Hematopoietic multipotent progenitor cell treated with erythropoietin and hydrocortisone succinate and interleukin-3 and kit ligand, for 8 days (in vitro differentiated cells): ENCODE data around the gene RAPGEF5.

Experiments used
- DNase-seq: peaks from one replicate; pipeline ENCODE4 v3.0.0-alpha.2; 2015

The RAPGEF5 gene

DNA sequence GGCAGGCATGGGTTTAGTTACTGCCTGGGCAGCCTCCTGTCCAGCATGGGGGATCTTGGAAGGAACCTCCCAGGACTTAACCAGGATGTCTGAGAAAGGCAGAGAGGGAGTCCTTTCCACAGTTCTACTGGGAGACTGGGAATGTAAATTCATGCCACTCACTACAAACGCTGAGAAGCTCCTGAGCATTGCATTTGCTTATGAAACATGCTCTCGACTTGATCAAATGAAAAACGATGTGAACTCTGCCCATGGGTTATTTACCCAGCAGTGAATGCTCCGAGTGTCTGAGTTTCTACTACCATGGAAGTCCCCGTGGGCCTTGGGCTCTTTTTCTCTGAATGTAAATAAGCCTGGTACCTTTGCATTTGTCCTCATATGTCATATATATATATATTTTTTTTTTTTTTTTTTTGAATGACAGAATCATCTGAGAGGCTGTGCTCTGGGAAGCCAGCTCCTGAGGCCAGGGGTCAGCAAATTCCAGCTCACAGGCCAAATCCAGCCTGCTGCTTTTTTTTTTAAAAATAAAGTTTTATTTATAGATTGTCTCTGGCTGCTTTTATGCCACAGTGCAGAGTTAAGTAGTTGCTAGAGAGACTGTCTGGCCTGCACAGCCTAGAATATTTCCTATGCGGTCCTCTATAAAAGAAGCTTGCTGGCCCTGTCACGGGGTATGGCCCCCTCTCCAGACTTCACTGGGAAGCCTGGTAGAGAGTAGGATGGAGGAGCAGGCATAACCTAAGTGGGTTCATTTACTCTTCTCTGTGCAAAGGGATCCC is 21.4 kb upstream of the RAPGEF5 start:
- no peak for DNase-seq

DNA sequence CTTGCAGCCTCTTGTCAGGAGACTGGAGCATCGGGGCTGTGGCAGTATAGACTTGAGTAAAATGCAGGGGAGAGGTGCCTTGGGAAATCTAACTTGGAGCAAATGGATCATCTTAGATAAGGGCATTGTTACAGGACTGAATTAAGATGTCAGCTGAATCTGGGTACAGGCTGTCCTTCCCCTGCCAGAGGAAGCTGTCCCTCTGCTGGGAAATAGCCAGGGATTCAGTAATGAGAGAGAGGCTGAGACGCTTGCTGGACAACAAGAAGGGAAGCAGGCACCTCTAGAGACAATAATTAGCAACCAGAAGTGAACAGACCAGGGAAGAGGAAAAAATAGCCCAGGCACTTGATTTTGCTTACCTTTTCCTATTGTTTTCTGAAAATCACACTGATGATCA is 20.7 kb upstream of the RAPGEF5 start:
- DNase-seq: no peak

GRCh38 chr7:22375359-22376048 is 18.6 kb upstream of the RAPGEF5 start:
- no peak for DNase-seq

- no peak for DNase-seq
These were observed 17.0 kb upstream of the RAPGEF5 start for GRCh38 chr7:22373911-22374310.

- DNase-seq: no peak
These were observed 16.4 kb upstream of the RAPGEF5 start for GRCh38 chr7:22373388-22373787.

DNA sequence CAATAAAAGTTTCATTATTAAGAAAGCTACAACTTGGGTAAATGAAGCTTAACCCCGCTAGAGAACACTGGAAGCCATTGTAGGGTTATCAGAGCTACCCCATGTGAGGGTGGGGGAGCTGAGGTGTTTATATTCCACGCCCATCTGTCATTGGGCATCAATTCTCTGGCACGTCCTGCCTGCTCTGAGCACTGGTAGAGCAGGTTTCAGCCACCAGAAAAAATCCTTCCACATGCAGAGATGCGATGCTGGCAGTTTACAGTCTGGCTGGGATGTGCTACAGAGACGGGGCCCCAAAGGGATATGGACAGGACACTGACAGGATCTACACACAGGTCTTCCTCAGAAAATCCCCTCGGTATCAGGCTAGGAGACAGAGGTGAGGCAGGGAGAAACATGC is 15.9 kb upstream of the RAPGEF5 start:
- no peak for DNase-seq

GRCh38 chr7:22371878-22372277 is 14.9 kb upstream of the RAPGEF5 start:
- no peak for DNase-seq

DNA sequence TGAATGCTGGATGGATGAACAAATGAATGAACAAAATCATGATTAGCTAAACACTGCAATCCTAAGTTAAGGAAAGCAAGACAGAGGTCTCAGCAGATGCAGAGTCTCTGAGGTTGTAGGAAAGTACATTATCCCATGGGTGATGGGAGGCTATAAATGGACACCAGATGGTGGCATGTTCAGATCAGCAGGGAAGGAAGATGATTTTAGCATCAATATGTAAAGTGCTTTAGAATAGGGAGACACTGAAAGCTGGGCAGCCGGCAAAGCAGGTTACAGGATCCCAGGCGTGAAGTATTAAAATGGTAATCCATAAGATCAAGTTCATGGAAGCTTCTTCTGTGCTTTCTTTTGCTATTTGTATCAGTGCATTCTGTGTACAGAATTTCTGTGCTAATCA is 7.9 kb upstream of the RAPGEF5 start:
- no peak for DNase-seq

- no peak for DNase-seq
These were observed 6.9 kb upstream of the RAPGEF5 start for GRCh38 chr7:22363756-22364422.

DNA sequence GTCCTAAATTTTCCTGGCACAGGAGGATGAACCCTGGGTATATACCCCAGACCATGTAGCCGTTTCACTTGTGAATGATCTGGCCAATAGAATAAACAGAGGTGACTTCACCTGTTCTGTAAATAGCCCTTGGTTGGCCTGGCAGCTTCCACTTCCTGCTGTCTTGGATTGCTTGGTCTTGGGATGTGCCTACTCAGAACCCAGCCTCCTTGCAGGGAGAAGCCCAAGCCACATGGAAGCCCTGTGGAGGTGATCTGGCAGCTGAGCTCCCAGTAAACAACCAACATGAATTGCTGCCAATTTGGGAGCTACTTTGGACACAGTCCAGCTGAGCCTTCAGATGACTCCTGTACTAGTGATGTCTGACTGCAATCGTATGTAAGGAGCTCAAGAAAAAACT is 4.8 kb upstream of the RAPGEF5 start:
- no peak for DNase-seq

- DNase-seq: no peak
These were observed 4.4 kb upstream of the RAPGEF5 start for GRCh38 chr7:22361320-22361719.

GRCh38 chr7:22358820-22359697 is 2.1 kb upstream of the RAPGEF5 start:
- no peak for DNase-seq

- no peak for DNase-seq
These were observed 589 bp upstream of the RAPGEF5 start for GRCh38 chr7:22357311-22358175.

GRCh38 chr7:22356010-22356691 is 803 bp downstream of the RAPGEF5 start:
- DNase-seq: no peak

DNA sequence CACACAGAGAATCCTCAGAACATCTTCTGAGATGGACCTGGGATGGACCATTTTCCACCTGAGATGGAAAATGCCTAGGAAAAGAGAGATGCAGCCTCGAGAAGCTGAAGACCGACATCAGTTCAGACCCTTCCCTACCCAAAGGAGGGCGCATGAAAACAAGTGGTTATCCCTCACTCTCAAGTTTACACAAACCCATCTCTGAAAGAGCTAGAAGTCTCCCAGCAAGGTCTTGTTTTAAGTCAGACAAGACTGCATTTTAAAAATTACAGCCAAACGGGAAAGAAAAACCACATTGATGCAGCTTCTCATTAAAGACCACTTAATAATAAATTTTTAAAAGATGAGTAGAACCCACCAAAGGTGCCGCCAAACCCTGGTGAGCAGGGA is 1.3 kb downstream of the RAPGEF5 start:
- no peak for DNase-seq

GRCh38 chr7:22354462-22354861 is 2.5 kb downstream of the RAPGEF5 start:
- no peak for DNase-seq

DNA sequence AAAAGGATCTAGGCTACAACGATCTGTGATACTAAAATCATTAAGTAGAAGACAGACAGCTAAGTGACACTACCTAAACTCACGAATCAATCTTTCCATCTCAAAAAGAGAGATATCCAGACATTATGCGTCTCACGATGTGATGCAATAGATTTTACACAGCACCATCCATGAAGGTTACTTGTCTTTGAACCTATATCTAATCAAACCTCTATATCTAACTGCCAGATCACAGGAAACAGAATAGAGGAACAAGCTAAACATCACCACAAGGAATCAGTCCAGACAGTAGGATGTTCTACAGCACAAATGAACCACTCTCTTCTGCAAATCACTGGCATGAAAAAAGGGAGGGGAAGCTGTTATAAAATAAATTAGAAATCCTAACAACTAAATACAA is 4.1 kb downstream of the RAPGEF5 start:
- no peak for DNase-seq

- DNase-seq: no peak
These were observed 5.1 kb downstream of the RAPGEF5 start for GRCh38 chr7:22351878-22352277.

- DNase-seq: no peak
These were observed 5.6 kb downstream of the RAPGEF5 start for GRCh38 chr7:22351329-22351692.

GRCh38 chr7:22350466-22351328 is 6.3 kb downstream of the RAPGEF5 start:
- peak; percentile 96 for DNase-seq

- DNase-seq: no peak
These were observed 8.6 kb downstream of the RAPGEF5 start for GRCh38 chr7:22348379-22348778.
